Immature natural killer cell (primary cell): ENCODE data around the gene ATAD3C. TPM values are rescaled to one million over a fixed set of nuclear protein-coding genes. Genes with fewer than 3 reads are reported as not detected.
"Not testable (repeated sequence)": the region's sequence is repeated elsewhere in the genome, so short reads cannot be mapped to it uniquely, and the experiment has no call there.

Experiments
- DNase-seq, 3 donors: peaks; one replicate each; pipeline ENCODE4 v3.0.0; 2022; ENCODE audit warnings: mixed read lengths in 1 of 3
- H3K27ac Mint-ChIP-seq, 6 donors: one replicate each; pipeline ENCODE4 v1.8.0; 2020; ENCODE audit warnings: mixed read lengths in 6 of 6, mild to moderate bottlenecking in 5 of 6, inconsistent platforms in 4 of 6, moderate library complexity in 3 of 6
- H3K27me3 Mint-ChIP-seq, 3 donors: one replicate each; pipeline ENCODE4 v1.8.0; 2020 to 2021; ENCODE audit warnings: low read depth in 3 of 3, mild to moderate bottlenecking in 3 of 3, mixed read lengths in 3 of 3, moderate library complexity in 3 of 3, inconsistent platforms in 1 of 3
- H3K36me3 Mint-ChIP-seq, 3 donors: one replicate each; pipeline ENCODE4 v1.8.0; 2020; ENCODE audit warnings: mixed read lengths in 3 of 3, inconsistent platforms in 2 of 3, mild to moderate bottlenecking in 2 of 3
- H3K4me1 Mint-ChIP-seq, 2 donors: one replicate each; pipeline ENCODE4 v1.8.0; 2020; ENCODE audit warnings: inconsistent platforms in 2 of 2, mild to moderate bottlenecking in 2 of 2, mixed read lengths in 2 of 2, moderate library complexity in 1 of 2
- H3K4me3 Mint-ChIP-seq, 5 donors: one replicate each; pipeline ENCODE4 v1.8.0; 2020; ENCODE audit warnings: mild to moderate bottlenecking in 5 of 5, mixed read lengths in 5 of 5, inconsistent platforms in 3 of 5, moderate library complexity in 3 of 5
- H3K9me3 Mint-ChIP-seq, 6 donors: one replicate each; pipeline ENCODE4 v1.8.0; 2020; ENCODE audit warnings: mild to moderate bottlenecking in 6 of 6, mixed read lengths in 6 of 6, inconsistent platforms in 4 of 6, moderate library complexity in 3 of 6
- polyA plus RNA-seq, 3 donors: library from polyadenylated mRNA; unstranded; fragments of 300-500 nt; fragmentation: Illumina TruSeq; gene quantifications; one replicate each; pipeline ENCODE4 v1.2.3, GENCODE V29; 2021

The ATAD3C gene
- polyA plus RNA-seq, 3 donors from 2014 or later, result 1.5 to 4.0 (median 3.1) TPM

GRCh38 chr1:1455366-1455884 lies 5.9 kb downstream of the ATAD3C start:
- Mint-ChIP-seq H3K4me3 (no peak overlapping the region), H3K27ac (no peak overlapping the region), H3K9me3 (no peaks in the 10 kb centered on the region), H3K36me3 (no peaks in the 10 kb centered on the region), H3K27me3 (peaks cover 0 to 2% (median 0%) of the 10 kb centered on the region in 3 donors), H3K4me1 (no peaks in the 10 kb centered on the region)
- no peak for DNase-seq

- not testable (repeated sequence) for H3K9me3 Mint-ChIP-seq, H3K27ac Mint-ChIP-seq, H3K36me3 Mint-ChIP-seq, H3K4me1 Mint-ChIP-seq, DNase-seq, H3K27me3 Mint-ChIP-seq, H3K4me3 Mint-ChIP-seq
Measured at GRCh38 chr1:1455934-1456333, 6.4 kb downstream of the ATAD3C start.

GRCh38 chr1:1456683-1457255 lies 7.3 kb downstream of the ATAD3C start:
- not testable (repeated sequence) for H3K9me3 Mint-ChIP-seq

GRCh38 chr1:1459156-1459555 lies 9.7 kb downstream of the ATAD3C start:
- H3K9me3 Mint-ChIP-seq, H3K4me3 Mint-ChIP-seq, H3K27ac Mint-ChIP-seq, H3K27me3 Mint-ChIP-seq, H3K36me3 Mint-ChIP-seq, DNase-seq, H3K4me1 Mint-ChIP-seq: not testable (repeated sequence)

More at GRCh38 chr1:1456683-1457255, 7.3 kb downstream of the ATAD3C start:
- not testable (repeated sequence) for H3K4me3 Mint-ChIP-seq, H3K36me3 Mint-ChIP-seq, H3K27ac Mint-ChIP-seq, H3K27me3 Mint-ChIP-seq, H3K4me1 Mint-ChIP-seq, DNase-seq

GRCh38 chr1:1459711-1460110 lies 10.2 kb downstream of the ATAD3C start:
- H3K4me1 Mint-ChIP-seq, H3K27me3 Mint-ChIP-seq, H3K36me3 Mint-ChIP-seq, DNase-seq, H3K9me3 Mint-ChIP-seq, H3K27ac Mint-ChIP-seq, H3K4me3 Mint-ChIP-seq: not testable (repeated sequence)

GRCh38 chr1:1460540-1461130 lies 11.1 kb downstream of the ATAD3C start:
- Mint-ChIP-seq H3K36me3 (no peaks in the 10 kb centered on the region), H3K4me1 (no peaks in the 10 kb centered on the region), H3K9me3 (no peaks in the 10 kb centered on the region), H3K27me3 (peaks cover 0 to 4% (median 0%) of the 10 kb centered on the region in 3 donors), H3K27ac (no peak overlapping the region), H3K4me3 (no peak overlapping the region)
- no peak for DNase-seq

GRCh38 chr1:1461721-1462317 lies 12.3 kb downstream of the ATAD3C start:
- H3K27me3 Mint-ChIP-seq, result peaks cover 0 to 4% (median 0%) of the 10 kb centered on the region in 3 donors
- H3K4me3 Mint-ChIP-seq, result peak overlapping the region in 1 of 5 donors; percentile 46
- H3K4me1 Mint-ChIP-seq, result no peaks in the 10 kb centered on the region
- DNase-seq, result no peak
- no peaks in the 10 kb centered on the region for H3K9me3 Mint-ChIP-seq
- no peak overlapping the region for H3K27ac Mint-ChIP-seq
- no peaks in the 10 kb centered on the region for H3K36me3 Mint-ChIP-seq

- peaks cover 0 to 4% (median 0%) of the 10 kb centered on the region in 3 donors for H3K27me3 Mint-ChIP-seq
- H3K9me3 Mint-ChIP-seq, result no peaks in the 10 kb centered on the region
- peak overlapping the region; percentile 33 to 63 (median 44) for H3K4me3 Mint-ChIP-seq
- no peaks in the 10 kb centered on the region for H3K36me3 Mint-ChIP-seq
- H3K27ac Mint-ChIP-seq, result peak overlapping the region in 1 of 6 donors; percentile 40
- DNase-seq, result peak in 1 of 3 donors; percentile 34
- no peaks in the 10 kb centered on the region for H3K4me1 Mint-ChIP-seq
Measured at GRCh38 chr1:1462318-1462966, 13.0 kb downstream of the ATAD3C start.

GRCh38 chr1:1463312-1463711 lies 13.8 kb downstream of the ATAD3C start:
- Mint-ChIP-seq H3K4me1 (no peaks in the 10 kb centered on the region), H3K4me3 (no peak overlapping the region), H3K36me3 (no peaks in the 10 kb centered on the region), H3K27me3 (peaks cover 0 to 4% (median 0%) of the 10 kb centered on the region in 3 donors), H3K27ac (no peak overlapping the region), H3K9me3 (no peaks in the 10 kb centered on the region)
- DNase-seq, result no peak

GRCh38 chr1:1468196-1468985 lies 18.9 kb downstream of the ATAD3C start:
- not testable (repeated sequence) for H3K4me3 Mint-ChIP-seq, H3K36me3 Mint-ChIP-seq, DNase-seq, H3K27ac Mint-ChIP-seq, H3K9me3 Mint-ChIP-seq
- H3K4me1 Mint-ChIP-seq, result peaks cover 11 to 19% of the 10 kb centered on the region in 2 donors
- peaks cover 0 to 13% (median 3%) of the 10 kb centered on the region in 3 donors for H3K27me3 Mint-ChIP-seq

GRCh38 chr1:1470626-1471388 lies 21.3 kb downstream of the ATAD3C start:
- Mint-ChIP-seq H3K4me3 (peak overlapping the region; percentile 84 to 94 (median 89)), H3K4me1 (peaks cover 11 to 28% of the 10 kb centered on the region in 2 donors), H3K27me3 (peaks cover 3 to 17% (median 4%) of the 10 kb centered on the region in 3 donors), H3K36me3 (no peaks in the 10 kb centered on the region), H3K9me3 (no peaks in the 10 kb centered on the region), H3K27ac (peak overlapping the region; percentile 83 to 97 (median 94))
- no peak for DNase-seq

- no peaks in the 10 kb centered on the region for H3K9me3 Mint-ChIP-seq
- H3K4me3 Mint-ChIP-seq, result peak within 1 kb of the TSS; percentile 84 to 94 (median 89)
- peaks cover 11 to 30% of the 10 kb centered on the region in 2 donors for H3K4me1 Mint-ChIP-seq
- peak; percentile 87 to 88 (median 88) for DNase-seq
- no peaks in the 10 kb centered on the region for H3K36me3 Mint-ChIP-seq
- peaks cover 3 to 20% (median 4%) of the 10 kb centered on the region in 3 donors for H3K27me3 Mint-ChIP-seq
- peak within 1 kb of the TSS; percentile 83 to 97 (median 94) for H3K27ac Mint-ChIP-seq
Measured at GRCh38 chr1:1471389-1472052, 22.0 kb downstream of the ATAD3C start, which contains the start of gene ATAD3B. ATAD3B (plus strand) TSS chr1:1471765; CDS start chr1:1471885, 120 bp downstream.
